H9 (cell line): ENCODE data around the gene SPRY2. TPM values are rescaled to one million over a fixed set of nuclear protein-coding genes. Genes with fewer than 3 reads are reported as not detected.

ENCODE experiments used
- DNase-seq: peaks from one replicate; pipeline ENCODE4 v3.0.0-alpha.2; 2017
- H2AFZ ChIP-seq: one replicate; pipeline ENCODE4 v1.6.1; 2013; ENCODE audit warnings: mild to moderate bottlenecking, low read length, control low read depth, moderate library complexity
- H2AK5ac ChIP-seq: 2 replicates; pipeline ENCODE4 v1.6.1; 2013; ENCODE audit warnings: low read length, control low read depth, mixed read lengths; ENCODE audit not compliant: insufficient read length
- H2BK120ac ChIP-seq: one replicate; pipeline ENCODE4 v1.6.1; 2013; ENCODE audit warnings: low read depth, mild to moderate bottlenecking, low read length, control low read depth, inconsistent platforms; ENCODE audit not compliant: poor library complexity, severe bottlenecking
- H2BK12ac ChIP-seq: 2 replicates; pipeline ENCODE4 v1.6.1; 2013; ENCODE audit warnings: low read length, control low read depth, mixed read lengths, low read depth; ENCODE audit not compliant: insufficient read length
- H2BK15ac ChIP-seq: 2 replicates; pipeline ENCODE4 v1.6.1; 2013; ENCODE audit warnings: low read depth, low read length, control low read depth
- H2BK20ac ChIP-seq: one replicate; pipeline ENCODE4 v1.6.1; 2013; ENCODE audit warnings: low read depth, mild to moderate bottlenecking, low read length, control low read depth, inconsistent platforms; ENCODE audit not compliant: poor library complexity, severe bottlenecking
- H2BK5ac ChIP-seq: 2 replicates; pipeline ENCODE4 v1.6.1; 2013; ENCODE audit warnings: low read length, control low read depth, mixed read lengths; ENCODE audit not compliant: insufficient read length
- H3K14ac ChIP-seq: 2 replicates; pipeline ENCODE4 v1.6.1; 2013; ENCODE audit warnings: low read length, control low read depth; ENCODE audit not compliant: insufficient read depth
- H3K18ac ChIP-seq: 2 replicates; pipeline ENCODE4 v1.6.1; 2013; ENCODE audit warnings: low read depth, mild to moderate bottlenecking, mixed read lengths, low read length, control low read depth; ENCODE audit not compliant: insufficient read length
- H3K23ac ChIP-seq: 2 replicates; pipeline ENCODE4 v1.6.1; 2013; ENCODE audit warnings: low read length, control low read depth, mixed read lengths, low read depth; ENCODE audit not compliant: insufficient read length
- H3K23me2 ChIP-seq: 2 replicates; pipeline ENCODE4 v1.6.1; 2013; ENCODE audit warnings: low read depth, mild to moderate bottlenecking, mixed read lengths, low read length, control low read depth; ENCODE audit not compliant: insufficient read length, poor library complexity, severe bottlenecking
- H3K27ac ChIP-seq: 2 replicates; pipeline ENCODE4 v1.5.1; 2013; ENCODE audit warnings: low read length, control low read depth, mixed read lengths, low read depth; ENCODE audit not compliant: insufficient read length
- H3K27me3 ChIP-seq: 2 replicates; pipeline ENCODE4 v1.6.1; 2013; ENCODE audit warnings: low read length, control low read depth, inconsistent platforms; ENCODE audit not compliant: insufficient read depth
- H3K4ac ChIP-seq: 2 replicates; pipeline ENCODE4 v1.6.1; 2013; ENCODE audit warnings: low read depth, mild to moderate bottlenecking, control low read depth, inconsistent platforms, low read length, moderate library complexity
- H3K4me1 ChIP-seq: 2 replicates; pipeline ENCODE4 v1.6.1; 2013; ENCODE audit warnings: low read length, control low read depth, inconsistent platforms; ENCODE audit not compliant: insufficient read depth
- H3K4me2 ChIP-seq: 2 replicates; pipeline ENCODE4 v1.6.1; 2013; ENCODE audit warnings: low read length, control low read depth, mixed read lengths; ENCODE audit not compliant: insufficient read length, insufficient read depth
- H3K56ac ChIP-seq: 2 replicates; pipeline ENCODE4 v1.6.1; 2013; ENCODE audit warnings: low read depth, mild to moderate bottlenecking, mixed read lengths, low read length, control low read depth; ENCODE audit not compliant: insufficient read length
- H3K79me1 ChIP-seq: 2 replicates; pipeline ENCODE4 v1.6.1; 2013; ENCODE audit warnings: low read depth, mild to moderate bottlenecking, moderate library complexity, low read length, control low read depth, inconsistent platforms; ENCODE audit not compliant: insufficient read depth, poor library complexity, severe bottlenecking
- H3K79me2 ChIP-seq: 2 replicates; pipeline ENCODE4 v1.6.1; 2013; ENCODE audit warnings: low read length, control low read depth, inconsistent platforms; ENCODE audit not compliant: insufficient read depth
- H3K9ac ChIP-seq: 2 replicates; pipeline ENCODE4 v1.6.1; 2013; ENCODE audit warnings: low read length, control low read depth, mixed read lengths; ENCODE audit not compliant: insufficient read length; ENCODE audit errors: extremely low read depth
- H3K9me3 ChIP-seq: one replicate; pipeline ENCODE4 v1.6.1; 2013; ENCODE audit warnings: low read depth, low read length, inconsistent platforms; ENCODE audit not compliant: control insufficient read depth
- H3T11ph ChIP-seq: one replicate; pipeline ENCODE4 v1.6.1; 2013; ENCODE audit warnings: mild to moderate bottlenecking, low read length, control low read depth, inconsistent platforms
- H4K20me1 ChIP-seq: one replicate; pipeline ENCODE4 v1.6.1; 2013; ENCODE audit not compliant: control insufficient read depth, insufficient read length, insufficient read depth
- H4K5ac ChIP-seq: 2 replicates; pipeline ENCODE4 v1.6.1; 2013; ENCODE audit warnings: low read depth, mild to moderate bottlenecking, mixed read lengths, low read length, control low read depth; ENCODE audit not compliant: insufficient read length
- H4K8ac ChIP-seq: replicated peaks from 2 replicates; pipeline ENCODE4 v1.6.1; 2013; ENCODE audit warnings: low read length, control low read depth, mixed read lengths, low read depth; ENCODE audit not compliant: insufficient read length
- H4K91ac ChIP-seq: 2 replicates; pipeline ENCODE4 v1.6.1; 2013; ENCODE audit warnings: low read depth, mild to moderate bottlenecking, moderate library complexity, mixed read lengths, low read length, control low read depth; ENCODE audit not compliant: insufficient read length
- H3K27ac Mint-ChIP-seq, 3 experiments: 2 replicates in 2 of 3; 3 replicates in 1 of 3; pipeline ENCODE4 v1.8.0; 2020 to 2021; ENCODE audit warnings: mixed read lengths in 3 of 3, mild to moderate bottlenecking in 1 of 3, moderate library complexity in 1 of 3
- H3K27me3 Mint-ChIP-seq: 2 replicates; pipeline ENCODE4 v1.8.0; 2021; ENCODE audit warnings: low read depth, mild to moderate bottlenecking, moderate library complexity, mixed read lengths
- H3K36me3 Mint-ChIP-seq, 3 experiments: 2 replicates in 2 of 3; 3 replicates in 1 of 3; pipeline ENCODE4 v1.8.0; 2020 to 2021; ENCODE audit warnings: low read depth in 3 of 3, mixed read lengths in 3 of 3; ENCODE audit not compliant: insufficient read depth in 1 of 3
- H3K4me1 Mint-ChIP-seq, 2 experiments: 2 replicates each; pipeline ENCODE4 v1.8.0; 2020; ENCODE audit warnings: mixed read lengths in 2 of 2
- H3K4me3 Mint-ChIP-seq, 2 experiments: 2 replicates in 1 of 2; 3 replicates in 1 of 2; pipeline ENCODE4 v1.8.0; 2020 to 2021; ENCODE audit warnings: mild to moderate bottlenecking in 2 of 2, mixed read lengths in 2 of 2, moderate library complexity in 1 of 2
- H3K9me3 Mint-ChIP-seq, 2 experiments: 2 replicates in 1 of 2; 3 replicates in 1 of 2; pipeline ENCODE4 v1.8.0; 2020; ENCODE audit warnings: mild to moderate bottlenecking in 2 of 2, mixed read lengths in 2 of 2, moderate library complexity in 1 of 2
- WGBS: extraction: QIAGEN DNeasy Blood & Tissue Kit; methylation state at CpG from one replicate; pipeline ENCODE4 v1.1.7; 2013; ENCODE audit warnings: missing lambda C conversion rate, low lambda C conversion rate, mixed read lengths; ENCODE audit not compliant: insufficient read length; ENCODE audit errors: extremely low coverage; 5-methylcytosine and 5-hydroxymethylcytosine counted together
- total RNA-seq: library from RNA; stranded (reverse); gene quantifications from 2 replicates; pipeline ENCODE4 v1.2.1, GENCODE V29; 2021
- TF ChIP-seq, protein P1 (sequence below): fragments of 200-600 bp; sonication (generic); conservative IDR thresholded peaks from 3 replicates; pipeline ENCODE4 v1.8.0; 2021; ENCODE audit warnings: antibody characterized with exemption, mild to moderate bottlenecking

Gene SPRY2
- total RNA-seq, 1 experiment from 2014 or later = 56.4 TPM

DNA sequence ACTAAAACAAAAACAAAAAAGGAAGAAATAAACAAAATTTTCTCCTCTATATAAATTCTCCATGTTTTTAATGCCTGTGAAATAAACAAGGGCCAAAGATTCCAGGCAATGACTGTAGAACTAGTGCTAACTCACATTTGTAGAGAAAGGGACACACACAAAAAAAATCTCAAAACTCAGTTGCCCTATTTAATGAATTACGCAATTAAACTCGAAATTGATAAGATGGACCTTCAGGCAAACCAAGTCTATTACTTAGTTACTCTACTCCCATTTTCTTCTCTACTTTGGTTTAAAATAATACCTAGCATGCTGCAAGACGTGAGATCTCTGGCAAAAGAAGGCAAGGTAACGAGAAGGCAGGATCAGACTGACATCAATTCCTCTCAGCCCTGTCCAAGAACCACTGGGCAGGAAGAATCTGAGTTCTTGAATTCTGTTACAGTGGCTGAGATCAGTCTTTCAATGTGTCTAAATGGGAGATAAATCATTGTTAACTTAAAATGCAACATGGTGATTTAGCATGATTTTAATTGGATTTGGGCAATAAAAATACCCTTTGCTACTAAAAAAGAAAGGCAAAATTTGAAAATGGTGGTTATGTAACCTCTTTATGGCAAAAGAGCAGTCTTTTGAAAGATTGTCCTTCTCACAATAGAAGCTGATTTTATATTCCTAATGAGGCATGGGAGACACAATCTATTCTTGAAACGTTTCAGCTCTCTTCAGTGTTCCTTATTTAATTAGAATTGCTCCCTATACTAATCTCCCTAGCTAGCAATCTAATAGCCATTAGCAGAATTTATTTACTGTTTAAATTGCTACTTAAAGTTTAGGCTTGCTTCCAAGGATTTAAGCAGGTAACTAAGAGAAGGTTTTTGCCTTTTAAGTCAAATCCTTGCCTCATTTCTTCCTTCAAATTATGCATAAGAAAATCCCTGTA, 25.9 kb downstream of the SPRY2 start:
- TF ChIP-seq, protein P1, sequence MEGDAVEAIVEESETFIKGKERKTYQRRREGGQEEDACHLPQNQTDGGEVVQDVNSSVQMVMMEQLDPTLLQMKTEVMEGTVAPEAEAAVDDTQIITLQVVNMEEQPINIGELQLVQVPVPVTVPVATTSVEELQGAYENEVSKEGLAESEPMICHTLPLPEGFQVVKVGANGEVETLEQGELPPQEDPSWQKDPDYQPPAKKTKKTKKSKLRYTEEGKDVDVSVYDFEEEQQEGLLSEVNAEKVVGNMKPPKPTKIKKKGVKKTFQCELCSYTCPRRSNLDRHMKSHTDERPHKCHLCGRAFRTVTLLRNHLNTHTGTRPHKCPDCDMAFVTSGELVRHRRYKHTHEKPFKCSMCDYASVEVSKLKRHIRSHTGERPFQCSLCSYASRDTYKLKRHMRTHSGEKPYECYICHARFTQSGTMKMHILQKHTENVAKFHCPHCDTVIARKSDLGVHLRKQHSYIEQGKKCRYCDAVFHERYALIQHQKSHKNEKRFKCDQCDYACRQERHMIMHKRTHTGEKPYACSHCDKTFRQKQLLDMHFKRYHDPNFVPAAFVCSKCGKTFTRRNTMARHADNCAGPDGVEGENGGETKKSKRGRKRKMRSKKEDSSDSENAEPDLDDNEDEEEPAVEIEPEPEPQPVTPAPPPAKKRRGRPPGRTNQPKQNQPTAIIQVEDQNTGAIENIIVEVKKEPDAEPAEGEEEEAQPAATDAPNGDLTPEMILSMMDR = no peak
- Histone ChIP-seq H2AFZ (no peak overlapping the region), H3K4me2 (no peak overlapping the region), H3K4ac (no peak overlapping the region), H2BK20ac (no peak overlapping the region), H2AK5ac (no peak overlapping the region), H2BK5ac (no peak overlapping the region), H3K27me3 (no peaks in the 10 kb centered on the region), H3K18ac (no peak overlapping the region), H3K79me1 (no peaks in the 10 kb centered on the region), H4K20me1 (no peaks in the 10 kb centered on the region), H3K27ac (no peak overlapping the region), H4K91ac (no peak overlapping the region), H3K14ac (no peak overlapping the region), H3K23me2 (no peaks in the 10 kb centered on the region), H3K4me1 (no peaks in the 10 kb centered on the region), H3T11ph (no peak overlapping the region), H3K9me3 (no peaks in the 10 kb centered on the region), H4K5ac (no peak overlapping the region), H2BK12ac (no peak overlapping the region), H4K8ac (no peak overlapping the region), H3K9ac (no peak overlapping the region), H3K56ac (no peak overlapping the region), H2BK120ac (no peak overlapping the region), H3K23ac (no peak overlapping the region), H3K79me2 (no peaks in the 10 kb centered on the region), H2BK15ac (no peak overlapping the region)
- Mint-ChIP-seq H3K27me3 (no peaks in the 10 kb centered on the region), H3K27ac (no peak overlapping the region), H3K4me1 (peaks cover 0 to 3% of the 10 kb centered on the region in 2 experiments; a peak in 1 of 4 replicates), H3K36me3 (peaks cover 0 to 3% (median 0%) of the 10 kb centered on the region in 3 experiments; a peak in 1 of 7 replicates), H3K4me3 (no peak overlapping the region), H3K9me3 (no peaks in the 10 kb centered on the region)
- no peak for DNase-seq
- WGBS = no CpG with 5 or more reads among the region's 5 CpGs
